Cardiac muscle cell (in vitro differentiated cells and primary cell): ENCODE measurements around the gene REG1A. TPM values are rescaled to one million over a fixed set of nuclear protein-coding genes. Genes with fewer than 3 reads are reported as not detected.

Experiments
- DNase-seq, 2 donors: peaks; one replicate each; pipeline versions ENCODE4 v3.0.0 to v3.0.0-alpha.2; 2010 to 2017; ENCODE audit warnings: low read depth in 1 of 2, low spot score in 1 of 2
- H3K27ac ChIP-seq: fragments of 200-600 bp; sonication (generic); 2 replicates; pipeline ENCODE4 v1.5.1; 2016
- H3K27me3 ChIP-seq: fragments of 200-600 bp; sonication (generic); 2 replicates; pipeline ENCODE4 v1.6.0; 2016; ENCODE audit warnings: control low read depth
- H3K36me3 ChIP-seq: fragments of 200-600 bp; sonication (generic); 2 replicates; pipeline ENCODE4 v1.5.1; 2016; ENCODE audit warnings: control low read depth
- H3K4me1 ChIP-seq: fragments of 200-600 bp; sonication (generic); 2 replicates; pipeline ENCODE4 v1.8.1; 2017; ENCODE audit warnings: low read depth, mild to moderate bottlenecking, mixed run types
- H3K4me3 ChIP-seq: fragments of 200-600 bp; sonication (generic); 2 replicates; pipeline ENCODE4 v1.5.1; 2016; ENCODE audit warnings: mild to moderate bottlenecking
- H3K9me3 ChIP-seq: fragments of 200-600 bp; sonication (generic); 2 replicates; pipeline ENCODE4 v1.5.1; 2017; ENCODE audit warnings: low read depth, mild to moderate bottlenecking, control low read depth
- CTCF ChIP-seq: IDR thresholded peaks from 2 replicates; pipeline ENCODE4 v1.5.1; 2012; ENCODE audit warnings: low read depth, mild to moderate bottlenecking, low read length
- polyA plus RNA-seq: library from polyadenylated mRNA; unstranded; fragments of >200 nt; fragmentation: Nextera tagmentation; extraction: Ambion mirVana; gene quantifications from 2 replicates; pipeline ENCODE4 v1.2.1, GENCODE V29; 2016
- total RNA-seq: library from RNA; depleted of rRNA; stranded (reverse); fragments of >200 nt; gene quantifications from 2 replicates; pipeline ENCODE4 v1.2.3, GENCODE V29; 2016

REG1A gene
- total and polyA plus RNA-seq, 2 experiments from 2014 or later: 1.2 TPM; not detected in 1

DNA sequence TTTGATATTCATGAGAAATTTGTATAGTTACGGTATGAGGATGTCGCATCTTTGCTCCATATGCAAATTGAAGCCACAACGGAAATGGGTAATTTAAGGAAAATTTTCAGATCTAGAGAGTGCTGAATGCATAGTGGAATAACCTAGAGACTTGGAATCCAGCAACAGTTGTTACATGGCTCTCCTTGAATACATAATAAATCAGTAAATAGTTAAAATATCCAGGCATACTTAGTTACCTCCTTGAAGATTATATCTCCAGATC, 5.4 kb downstream of the REG1A start:
- H3K27ac ChIP-seq: no peak overlapping the region
- no peaks in the 10 kb centered on the region for H3K27me3 ChIP-seq
- H3K4me1 ChIP-seq: peaks cover 9% of the 10 kb centered on the region
- H3K36me3 ChIP-seq: no peaks in the 10 kb centered on the region
- no peak for TF ChIP-seq CTCF
- DNase-seq: no peak
- no peak overlapping the region for H3K4me3 ChIP-seq
- H3K9me3 ChIP-seq: no peaks in the 10 kb centered on the region

DNA sequence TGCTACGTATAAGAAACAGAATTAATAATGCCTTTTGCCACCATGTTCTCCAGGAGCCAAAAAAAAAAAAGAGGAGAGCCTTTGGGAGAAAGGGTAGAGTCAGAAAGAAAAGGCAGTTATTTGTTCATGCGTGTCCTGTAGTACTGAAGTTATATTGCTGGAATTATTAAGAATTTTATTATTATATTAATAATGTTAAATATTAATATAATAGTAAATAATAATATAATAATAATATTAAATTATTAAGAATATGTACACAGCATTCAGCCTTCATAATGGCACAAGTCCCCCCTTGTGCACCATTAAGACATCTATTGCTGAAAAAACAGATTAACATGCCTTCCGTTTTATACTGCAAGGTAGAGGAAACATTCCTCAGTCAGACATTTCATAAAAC, 8.1 kb downstream of the REG1A start:
- H3K27ac ChIP-seq: no peak overlapping the region

GRCh38 chr2:79129260-79129659, 9.0 kb downstream of the REG1A start:
- H3K36me3 ChIP-seq: no peaks in the 10 kb centered on the region
- H3K4me3 ChIP-seq: no peak overlapping the region
- H3K4me1 ChIP-seq: peaks cover 4% of the 10 kb centered on the region
- TF ChIP-seq CTCF: no peak
- H3K9me3 ChIP-seq: no peaks in the 10 kb centered on the region
- no peak for DNase-seq
- H3K27ac ChIP-seq: no peak overlapping the region
- H3K27me3 ChIP-seq: no peaks in the 10 kb centered on the region

More for the DNA sequence above, 8.1 kb downstream of the REG1A start:
- no peaks in the 10 kb centered on the region for H3K36me3 ChIP-seq
- peaks cover 12% of the 10 kb centered on the region for H3K4me1 ChIP-seq
- no peaks in the 10 kb centered on the region for H3K9me3 ChIP-seq
- H3K27me3 ChIP-seq: no peaks in the 10 kb centered on the region
- no peak for TF ChIP-seq CTCF
- H3K4me3 ChIP-seq: no peak overlapping the region
- DNase-seq: no peak

DNA sequence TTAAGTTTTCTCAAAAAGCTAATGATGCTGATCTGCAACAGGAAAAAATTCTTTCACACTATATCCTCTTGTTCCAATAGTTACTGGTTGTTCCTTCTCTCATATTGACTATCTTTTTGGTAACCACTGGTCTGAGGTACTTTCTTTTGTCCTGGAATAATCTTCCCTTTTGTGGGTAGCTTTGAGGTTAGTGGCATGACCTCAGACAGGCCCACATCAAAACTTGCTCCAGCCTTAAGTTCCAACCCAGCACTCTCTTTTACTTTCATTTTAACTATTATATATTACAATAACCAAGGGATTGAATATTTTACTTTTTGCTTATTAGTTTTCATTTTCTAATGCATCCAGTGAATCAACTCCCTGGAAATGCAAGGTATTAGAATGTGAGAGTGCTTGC, 9.5 kb downstream of the REG1A start:
- Histone ChIP-seq H3K9me3 (no peaks in the 10 kb centered on the region), H3K36me3 (no peaks in the 10 kb centered on the region), H3K4me3 (no peak overlapping the region), H3K27me3 (no peaks in the 10 kb centered on the region), H3K27ac (no peak overlapping the region), H3K4me1 (peaks cover 3% of the 10 kb centered on the region)
- DNase-seq: no peak
- TF ChIP-seq CTCF: no peak

GRCh38 chr2:79131687-79132086, 11.4 kb downstream of the REG1A start:
- Histone ChIP-seq H3K4me3 (no peak overlapping the region), H3K9me3 (no peaks in the 10 kb centered on the region), H3K27ac (no peak overlapping the region), H3K36me3 (no peaks in the 10 kb centered on the region), H3K27me3 (no peaks in the 10 kb centered on the region), H3K4me1 (peaks cover 3% of the 10 kb centered on the region)
- TF ChIP-seq CTCF: no peak
- no peak for DNase-seq

DNA sequence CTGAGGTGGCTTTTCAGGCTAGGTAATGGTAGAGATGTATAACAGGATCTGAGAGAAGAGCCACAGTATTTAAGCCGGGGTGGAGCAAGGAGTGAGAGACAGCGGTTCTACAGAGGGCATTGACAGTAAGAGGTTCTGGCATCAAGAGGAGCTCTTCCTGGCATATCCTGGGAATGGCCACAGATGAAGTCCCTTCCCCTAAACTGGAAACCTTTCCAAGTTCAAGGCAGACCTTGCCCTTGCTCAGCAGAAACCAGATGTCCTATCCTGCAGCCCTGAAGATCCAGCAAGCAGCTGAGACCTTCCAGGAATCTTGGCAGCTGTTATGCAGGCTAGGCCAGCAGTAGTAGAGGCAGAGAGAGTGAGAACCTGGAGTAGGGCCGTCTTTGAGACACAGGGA, 18.1 kb downstream of the REG1A start:
- no peaks in the 10 kb centered on the region for H3K9me3 ChIP-seq
- no peaks in the 10 kb centered on the region for H3K27me3 ChIP-seq
- H3K36me3 ChIP-seq: no peaks in the 10 kb centered on the region
- DNase-seq: no peak
- no peak overlapping the region for H3K4me3 ChIP-seq
- no peak for TF ChIP-seq CTCF
- peaks cover under 1% of the 10 kb centered on the region for H3K4me1 ChIP-seq
- H3K27ac ChIP-seq: no peak overlapping the region
